HepG2 (cell line): Measurements from ENCODE around the gene PCSK6. TPM values are rescaled to one million over a fixed set of nuclear protein-coding genes. Genes with fewer than 3 reads are reported as not detected.
A peak's percentile ranks its signal among the peaks of the same experiment; 100 is the strongest.

Source experiments
- ATAC-seq: fragments of 200-7000 bp; cut with Tn5 transposase; 3 replicates; pipeline ENCODE4 v1.9.1; 2020; ENCODE audit warnings: mild to moderate bottlenecking, moderate library complexity
- BruUV-seq: library from RNA; stranded (reverse); fragments of 400-500 nt; replicated peaks from 2 replicates; lab custom pipeline; 2021; lab: Mats Ljungman, UMichigan
- CTCF ChIA-PET: fragments of 300-600 bp; formaldehyde crosslinking; extraction: SDS; loops from one replicate; lab custom pipeline; 2021; ENCODE audit warnings: low total read pairs, inconsistent platforms, low intra/inter-chr PET ratio; lab: Yijun Ruan, JAX
- POLR2A ChIA-PET: fragments of 350-600 bp; sonication (Branson Sonifier 250); formaldehyde crosslinking; loops from one replicate; lab custom pipeline; 2020; ENCODE audit warnings: antibody characterized with exemption, inconsistent platforms; lab: Yijun Ruan, JAX
- DNase-seq: peaks from one replicate; pipeline ENCODE4 v3.0.0-alpha.2; 2015; ENCODE audit warnings: low spot score
- FAIRE-seq: peaks from 3 replicates; lab custom pipeline; 2011; peaks lifted over from hg19 to GRCh38; lab: Jason Lieb, UNC
- H2AFZ ChIP-seq: one replicate; pipeline ENCODE4 v1.6.1; 2011; ENCODE audit warnings: low read length, inconsistent platforms
- H3K27ac ChIP-seq: fragments of 300-600 bp; 3 replicates; pipeline ENCODE4 v1.8.0; 2011; ENCODE audit warnings: mixed run types, mild to moderate bottlenecking, mixed read lengths, low read length, inconsistent platforms; ENCODE audit not compliant: insufficient read depth; ENCODE audit errors: extremely low read length
- H3K27me3 ChIP-seq, 2 experiments: fragments of 200-600 bp in 1 of 2; 2 replicates in 1 of 2; 3 replicates in 1 of 2; pipeline versions ENCODE4 v1.6.0 to v1.8.0; 2011; ENCODE audit warnings: low read length in 2 of 2, mild to moderate bottlenecking in 2 of 2, moderate library complexity in 2 of 2, inconsistent platforms in 1 of 2; ENCODE audit not compliant: insufficient read depth in 2 of 2, control insufficient read depth in 1 of 2
- H3K36me3 ChIP-seq, 2 experiments: fragments of 200-600 bp in 1 of 2; replicated peaks in 1 of 2; 2 replicates in 1 of 2; 3 replicates in 1 of 2; pipeline versions ENCODE4 v1.5.1 to v1.8.0; 2011; ENCODE audit warnings: low read length in 2 of 2, inconsistent platforms in 1 of 2; ENCODE audit not compliant: insufficient read depth in 2 of 2, control insufficient read depth in 1 of 2
- H3K4me1 ChIP-seq: 2 replicates; pipeline ENCODE4 v1.5.1; 2012; ENCODE audit warnings: low read length, inconsistent platforms; ENCODE audit not compliant: insufficient read depth
- H3K4me2 ChIP-seq: 2 replicates; pipeline ENCODE4 v1.6.0; 2011; ENCODE audit warnings: low read depth, low read length, inconsistent platforms
- H3K4me3 ChIP-seq, 3 experiments: fragments of 200-600 bp in 1 of 3; sonication (generic), shearing (Covaris generic) in 1 of 3; replicated peaks in 1 of 3; 2 replicates each; pipeline ENCODE4 v1.5.1; 2011 to 2016; ENCODE audit warnings: low read length in 3 of 3, inconsistent platforms in 2 of 3, low read depth in 2 of 3, mild to moderate bottlenecking in 2 of 3, control low read depth in 1 of 3, mixed read lengths in 1 of 3; ENCODE audit not compliant: insufficient read depth in 1 of 3
- H3K79me2 ChIP-seq: one replicate; pipeline ENCODE4 v1.6.1; 2011; ENCODE audit warnings: low read length, inconsistent platforms; ENCODE audit not compliant: insufficient read depth
- H3K9ac ChIP-seq: 2 replicates; pipeline ENCODE4 v1.6.0; 2011; ENCODE audit warnings: mild to moderate bottlenecking, low read depth, low read length, inconsistent platforms; ENCODE audit not compliant: insufficient read depth
- H3K9me3 ChIP-seq: 2 replicates; pipeline ENCODE4 v1.5.1; 2012; ENCODE audit warnings: mild to moderate bottlenecking, low read length
- H4K20me1 ChIP-seq: 2 replicates; pipeline ENCODE4 v1.6.0; 2011; ENCODE audit warnings: inconsistent platforms, mild to moderate bottlenecking, low read length, moderate library complexity; ENCODE audit not compliant: insufficient read depth
- CBX2 ChIP-seq, 2 experiments: fragments of 200-600 bp in 1 of 2; sonication (generic); formaldehyde crosslinking in 1 of 2; IDR thresholded peaks; 2 replicates each; pipeline versions ENCODE4 v1.7.0 to v1.8.1; 2018 to 2022; ENCODE audit warnings: low read depth in 2 of 2, low read length in 1 of 2, mild to moderate bottlenecking in 1 of 2, missing genetic modification reagents in 1 of 2
- CHD4 ChIP-seq: fragments of 200-600 bp; sonication (generic); IDR thresholded peaks from 2 replicates; pipeline ENCODE4 v1.7.0; 2017; ENCODE audit warnings: mild to moderate bottlenecking, low read length, borderline replicate concordance
- FOSL2 ChIP-seq: sonication (generic); formaldehyde crosslinking; IDR thresholded peaks from 2 replicates; pipeline ENCODE4 v1.4.0; 2020; ENCODE audit warnings: missing genetic modification reagents
- HMG20B ChIP-seq: conservative IDR thresholded peaks from 2 replicates; pipeline ENCODE4 v1.6.1; 2016; ENCODE audit warnings: missing genetic modification reagents, missing compliant biosample characterization
- HNRNPH1 ChIP-seq: fragments of 200-400 bp; formaldehyde crosslinking; optimal IDR thresholded peaks from 2 replicates; pipeline ENCODE3; 2017; ENCODE audit warnings: mild to moderate bottlenecking, low read depth, low read length
- KLF15 ChIP-seq: sonication (generic); formaldehyde crosslinking; IDR thresholded peaks from 2 replicates; pipeline ENCODE4 v1.8.1; 2023; ENCODE audit warnings: borderline replicate concordance, mild to moderate bottlenecking, inconsistent platforms, missing genetic modification reagents, mixed read lengths
- NFKB2 ChIP-seq: sonication (generic); formaldehyde crosslinking; IDR thresholded peaks from 2 replicates; pipeline ENCODE4 v1.4.0; 2020; ENCODE audit warnings: missing genetic modification reagents, borderline replicate concordance
- NR2C2 ChIP-seq: sonication (generic); formaldehyde crosslinking; IDR thresholded peaks from 2 replicates; pipeline ENCODE4 v1.4.0; 2020; ENCODE audit warnings: missing genetic modification reagents, mild to moderate bottlenecking, moderate library complexity, borderline replicate concordance
- RFXANK ChIP-seq: IDR thresholded peaks from 2 replicates; pipeline ENCODE4 v1.6.1; 2016
- THAP7 ChIP-seq: sonication (generic); formaldehyde crosslinking; IDR thresholded peaks from 2 replicates; pipeline ENCODE4 v1.8.1; 2023; ENCODE audit warnings: mild to moderate bottlenecking, missing genetic modification reagents
- TOPORS ChIP-seq: sonication (generic); formaldehyde crosslinking; IDR thresholded peaks from 2 replicates; pipeline ENCODE4 v1.8.0; 2023; ENCODE audit warnings: mild to moderate bottlenecking, missing genetic modification reagents
- ZKSCAN1 ChIP-seq: fragments of 150-350 bp; IDR thresholded peaks from 2 replicates; pipeline ENCODE4 v1.6.1; 2014; ENCODE audit warnings: low read length
- ZNF24 ChIP-seq: fragments of 450-650 bp; IDR thresholded peaks from 2 replicates; pipeline ENCODE4 v1.6.1; 2017; ENCODE audit warnings: antibody characterized with exemption, mild to moderate bottlenecking
- ZNF280D ChIP-seq: sonication (generic); formaldehyde crosslinking; IDR thresholded peaks from 2 replicates; pipeline ENCODE4 v1.5.1; 2020; ENCODE audit warnings: mild to moderate bottlenecking, missing genetic modification reagents
- ZNF749 ChIP-seq: sonication (generic); formaldehyde crosslinking; IDR thresholded peaks from 2 replicates; pipeline ENCODE4 v1.8.0; 2022; ENCODE audit warnings: mild to moderate bottlenecking, missing genetic modification reagents, moderate library complexity, borderline replicate concordance
- WGBS: methylation state at CpG from one replicate; pipeline ENCODE4 v1.1.6; 2017; ENCODE audit warnings: low lambda C conversion rate; 5-methylcytosine and 5-hydroxymethylcytosine counted together
- in situ Hi-C: cut with HindIII; loops from 2 replicates; pipeline ENCODE4 v1.10.0; 2017; ENCODE audit warnings: low pct_unique_long_range_greater_than_20kb; ENCODE audit not compliant: extremely low pct_ligation_motif_present
- intact Hi-C: fragments of 100-400 bp; cut with micrococcal nuclease; formaldehyde crosslinking; loops from one replicate; pipeline ENCODE4 v1.10.0; 2022; ENCODE audit not compliant: unreplicated experiment
- polyA plus RNA-seq, 8 experiments: library from polyadenylated mRNA; depleted of rRNA in 3 of 8; stranded (reverse) in 7 of 8; unstranded in 1 of 8; fragments of >200 nt; fragmentation: Illumina TruSeq in 4 of 8; extraction: Trizol in 4 of 8; gene quantifications; 2 replicates each; pipeline versions ENCODE4 v1.2.1 to v1.2.3, GENCODE V29; 2011 to 2016; ENCODE audit warnings: low read depth in 4 of 8, missing spikeins in 1 of 8, mixed read lengths in 1 of 8; ENCODE audit not compliant: insufficient read depth in 1 of 8
- total RNA-seq, 5 experiments: library from RNA; depleted of rRNA; stranded (reverse); fragments of >200 nt; fragmentation: Illumina TruSeq; extraction: Trizol; gene quantifications; 2 replicates each; pipeline ENCODE4 v1.2.3, GENCODE V29; 2016; ENCODE audit warnings: low read depth in 1 of 5
- TF ChIP-seq, protein P1 (sequence below): sonication (generic); formaldehyde crosslinking; IDR thresholded peaks from 2 replicates; pipeline ENCODE4 v1.8.0; 2022; ENCODE audit warnings: mild to moderate bottlenecking, missing genetic modification reagents, moderate library complexity

Gene PCSK6
- total and polyA plus RNA-seq, 2 of the 13 experiments (the other 11 are each of a cell fraction or from before 2014, with no cell fraction given), result 56.5 to 155 TPM

DNA sequence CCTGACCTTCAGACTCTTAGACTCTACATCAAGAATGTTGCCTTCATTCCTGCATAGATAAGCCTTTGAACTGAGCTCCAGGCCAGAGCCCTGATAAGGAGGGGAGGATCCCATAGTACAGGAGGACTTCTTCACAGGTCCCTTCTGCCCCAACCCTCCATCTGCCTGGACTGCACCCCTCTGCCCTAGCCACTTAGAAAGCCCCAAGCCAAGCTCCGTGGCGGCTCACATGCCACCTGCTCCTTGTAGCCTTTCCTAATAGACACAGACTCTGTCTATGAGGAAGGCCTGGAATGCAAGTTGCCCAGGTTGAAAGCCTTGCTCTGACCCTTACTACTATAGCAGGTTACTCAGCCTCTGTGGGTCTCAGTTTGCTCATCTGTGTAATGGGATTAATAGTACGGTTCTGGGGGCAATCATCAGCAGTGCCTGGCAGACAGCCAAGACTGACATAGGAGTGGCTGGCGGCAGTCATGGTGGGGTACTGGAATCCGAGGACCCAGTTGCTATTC, 11.6 kb downstream of the PCSK6 start (continued):
- TF ChIP-seq HMG20B, result no peak
- TF ChIP-seq CHD4, result peak; percentile 56; the same call in 1 of the 2 replicates
- TF ChIP-seq, all 625 proteins: peak for 7

- H2AFZ ChIP-seq, result no peak overlapping the region
- intact Hi-C loops (no loop called here), in situ Hi-C loops (no loop called here)
- 96% methylated on average over 10 of the region's 10 CpGs for WGBS
- no peak overlapping the region for H3K4me2 ChIP-seq
- BruUV-seq, result no TSS peak
- H3K36me3 ChIP-seq, result peaks cover 18 to 40% of the 10 kb centered on the region in 2 experiments
- CTCF ChIA-PET, result no interaction called here
- peaks cover 91% of the 10 kb centered on the region for H3K79me2 ChIP-seq
- H4K20me1 ChIP-seq, result peaks cover 4% of the 10 kb centered on the region; the same call in 1 of the 2 replicates
- no peak overlapping the region for H3K27ac ChIP-seq
- no peaks in the 10 kb centered on the region for H3K27me3 ChIP-seq
- FAIRE-seq (no peak), DNase-seq (no peak), ATAC-seq (no peak)
- POLR2A ChIA-PET, result no interaction called here
- peaks cover 43% of the 10 kb centered on the region for H3K4me1 ChIP-seq
- H3K4me3 ChIP-seq, result no peak overlapping the region
- H3K9me3 ChIP-seq, result no peaks in the 10 kb centered on the region
- H3K9ac ChIP-seq, result no peak overlapping the region
- TF ChIP-seq HNRNPH1 (no peak), NR2C2 (CRISPR knock-in tag) (no peak), CBX2 (IDR thresholded peaks at IDR 0.05; ENCODE audit: low read depth, low read length) (no peak), CBX2 (CRISPR knock-in tag; IDR thresholded peaks at IDR 0.05; ENCODE audit: low read depth) (no peak), THAP7 (no peak), ZNF280D (CRISPR knock-in tag) (no peak), ZKSCAN1 (no peak), TOPORS (no peak), KLF15 (no peak), ZNF24 (no peak), NFKB2 (no peak), FOSL2 (CRISPR knock-in tag) (no peak), RFXANK (CRISPR knock-in tag) (no peak), ZNF749 (CRISPR knock-in tag) (no peak)
- TF ChIP-seq, protein P1, sequence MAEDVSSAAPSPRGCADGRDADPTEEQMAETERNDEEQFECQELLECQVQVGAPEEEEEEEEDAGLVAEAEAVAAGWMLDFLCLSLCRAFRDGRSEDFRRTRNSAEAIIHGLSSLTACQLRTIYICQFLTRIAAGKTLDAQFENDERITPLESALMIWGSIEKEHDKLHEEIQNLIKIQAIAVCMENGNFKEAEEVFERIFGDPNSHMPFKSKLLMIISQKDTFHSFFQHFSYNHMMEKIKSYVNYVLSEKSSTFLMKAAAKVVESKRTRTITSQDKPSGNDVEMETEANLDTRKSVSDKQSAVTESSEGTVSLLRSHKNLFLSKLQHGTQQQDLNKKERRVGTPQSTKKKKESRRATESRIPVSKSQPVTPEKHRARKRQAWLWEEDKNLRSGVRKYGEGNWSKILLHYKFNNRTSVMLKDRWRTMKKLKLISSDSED (CRISPR knock-in tag), result no peak
These were observed 12.8 kb downstream of the PCSK6 start for GRCh38 chr15:101476756-101477155.
